Keratinocyte (primary cell): Measurements from ENCODE around the gene MTA2. TPM values are rescaled to one million over a fixed set of nuclear protein-coding genes. Genes with fewer than 3 reads are reported as not detected.
"Not testable (repeated sequence)": the region's sequence is repeated elsewhere in the genome, so short reads cannot be mapped to it uniquely, and the experiment has no call there.

Source experiments
- DNase-seq: peaks from one replicate; pipeline ENCODE4 v3.0.0-alpha.2; 2011; ENCODE audit warnings: low read depth, missing footprints, low spot score
- FAIRE-seq: peaks from 2 replicates; lab custom pipeline; 2011; peaks lifted over from hg19 to GRCh38; lab: Jason Lieb, UNC
- H2AFZ ChIP-seq: 2 replicates; pipeline ENCODE4 v1.6.0; 2012; ENCODE audit warnings: low read length, control low read depth, inconsistent platforms; ENCODE audit not compliant: control insufficient read depth
- H3K27ac ChIP-seq: 2 replicates; pipeline ENCODE4 v1.5.1; 2011; ENCODE audit warnings: low read length; ENCODE audit not compliant: control insufficient read depth, insufficient read depth
- H3K27me3 ChIP-seq: 3 replicates; pipeline ENCODE4 v1.6.0; 2011; ENCODE audit warnings: low read length; ENCODE audit not compliant: control insufficient read depth, insufficient read depth; ENCODE audit errors: extremely low read depth
- H3K36me3 ChIP-seq, 2 experiments: 2 replicates in 1 of 2; 3 replicates in 1 of 2; pipeline ENCODE4 v1.5.1; 2011; ENCODE audit warnings: low read length in 2 of 2, mild to moderate bottlenecking in 1 of 2; ENCODE audit not compliant: control insufficient read depth in 2 of 2, insufficient read depth in 2 of 2; ENCODE audit errors: extremely low read depth in 1 of 2
- H3K4me1 ChIP-seq: 3 replicates; pipeline ENCODE4 v1.5.1; 2011; ENCODE audit warnings: low read length; ENCODE audit not compliant: control insufficient read depth, insufficient read depth; ENCODE audit errors: extremely low read depth
- H3K4me2 ChIP-seq: 3 replicates; pipeline ENCODE4 v1.6.0; 2011; ENCODE audit warnings: low read depth, low read length; ENCODE audit not compliant: control insufficient read depth, insufficient read depth; ENCODE audit errors: extremely low read depth
- H3K4me3 ChIP-seq, 3 experiments: fragments of 200-600 bp in 1 of 3; sonication (generic) in 1 of 3; 2 replicates in 2 of 3; 3 replicates in 1 of 3; pipeline ENCODE4 v1.5.1; 2011 to 2016; ENCODE audit warnings: low read length in 3 of 3, mild to moderate bottlenecking in 3 of 3, control low read depth in 2 of 3, inconsistent platforms in 1 of 3, low read depth in 1 of 3, mixed read lengths in 1 of 3, mixed run types in 1 of 3, moderate library complexity in 1 of 3; ENCODE audit not compliant: control insufficient read depth in 2 of 3, insufficient read depth in 2 of 3; ENCODE audit errors: extremely low read depth in 1 of 3
- H3K79me2 ChIP-seq: 2 replicates; pipeline ENCODE4 v1.6.0; 2012; ENCODE audit warnings: low read length; ENCODE audit not compliant: control insufficient read depth, insufficient read depth
- H3K9ac ChIP-seq: 3 replicates; pipeline ENCODE4 v1.6.0; 2011; ENCODE audit warnings: low read length; ENCODE audit not compliant: control insufficient read depth, insufficient read depth; ENCODE audit errors: extremely low read depth
- H3K9me1 ChIP-seq: 3 replicates; pipeline ENCODE4 v1.6.0; 2011; ENCODE audit warnings: low read length; ENCODE audit not compliant: control insufficient read depth, insufficient read depth; ENCODE audit errors: extremely low read depth
- H3K9me3 ChIP-seq: 2 replicates; pipeline ENCODE4 v1.5.1; 2012; ENCODE audit warnings: low read depth, low read length; ENCODE audit not compliant: control insufficient read depth
- H4K20me1 ChIP-seq: 3 replicates; pipeline ENCODE4 v1.6.0; 2011; ENCODE audit warnings: low read length; ENCODE audit not compliant: control insufficient read depth, insufficient read depth; ENCODE audit errors: extremely low read depth
- CTCF ChIP-seq, 3 experiments: IDR thresholded peaks in 1 of 3; conservative IDR thresholded peaks in 1 of 3; optimal IDR thresholded peaks in 1 of 3; 2 replicates in 2 of 3; 3 replicates in 1 of 3; pipeline versions ENCODE3 to v1.5.1; 2011; ENCODE audit warnings: low read length in 3 of 3, mild to moderate bottlenecking in 3 of 3, moderate library complexity in 2 of 3, control low read depth in 1 of 3, inconsistent platforms in 1 of 3; ENCODE audit not compliant: insufficient read depth in 2 of 3; ENCODE audit errors: extremely low read depth in 1 of 3
- EZH2 ChIP-seq: IDR thresholded peaks from one replicate; pipeline ENCODE4 v1.6.1; 2012; ENCODE audit warnings: inconsistent platforms, mild to moderate bottlenecking, low read length, moderate library complexity
- dilution Hi-C: fragments of 300-500 bp; cut with MboI; formaldehyde crosslinking; loops from one replicate; pipeline ENCODE4 v1.7.0; 2020; ENCODE audit warnings: low sequenced_read_pairs; ENCODE audit not compliant: extremely low pct_ligation_motif_present
- polyA plus RNA-seq, 5 experiments: library from polyadenylated mRNA; depleted of rRNA in 3 of 5; stranded (reverse) in 3 of 5; stranded (forward) in 1 of 5; unstranded in 1 of 5; fragments of >200 nt; gene quantifications; 1 replicate in 1 of 5; 2 replicates in 3 of 5; 3 replicates in 1 of 5; pipeline versions ENCODE4 v1.2.1 to v1.2.3, GENCODE V29; 2011 to 2012; ENCODE audit warnings: missing spikeins in 2 of 5, low read depth in 1 of 5, low replicate concordance in 1 of 5

MTA2 gene
- polyA plus RNA-seq, 1 donor (not counting 4 experiments of a cell fraction or from before 2014, with no cell fraction given): 39.7 TPM

- Histone ChIP-seq H3K36me3 (peaks cover 11 to 24% of the 10 kb centered on the region in 2 experiments), H3K79me2 (no peaks in the 10 kb centered on the region), H3K27ac (peak overlapping the region; percentile 95), H3K9me1 (no peaks in the 10 kb centered on the region), H3K4me1 (peaks cover 25% of the 10 kb centered on the region), H2AFZ (no peak overlapping the region), H3K27me3 (no peaks in the 10 kb centered on the region), H3K4me2 (peak overlapping the region; percentile 86), H3K9ac (peak overlapping the region; percentile 85), H3K4me3 (peak overlapping the region; percentile 58 to 92 (median 83)), H4K20me1 (no peaks in the 10 kb centered on the region), H3K9me3 (no peaks in the 10 kb centered on the region)
- no peak for DNase-seq
- FAIRE-seq: no peak
- TF ChIP-seq EZH2 (no peak), CTCF (optimal IDR thresholded peaks at IDR 0.05 in 1 of 3, IDR thresholded peaks at IDR 0.05 in 1 of 3, conservative IDR thresholded peaks at IDR 0.05 in 1 of 3; ENCODE audit: extremely low read depth in 1 of 3, insufficient read depth in 2 of 3, low read length in 3 of 3) (no peak)
- dilution Hi-C loops: no loop called here
These were observed 19.4 kb upstream of the MTA2 start for GRCh38 chr11:62621027-62621566.

- H3K79me2 ChIP-seq, H3K27ac ChIP-seq, H3K9ac ChIP-seq, H4K20me1 ChIP-seq, H3K9me1 ChIP-seq, H3K27me3 ChIP-seq, H3K4me3 ChIP-seq, dilution Hi-C loops, H3K9me3 ChIP-seq, FAIRE-seq, DNase-seq, H2AFZ ChIP-seq, H3K4me2 ChIP-seq: not testable (repeated sequence)
- Histone ChIP-seq H3K4me1 (peaks cover 33% of the 10 kb centered on the region), H3K36me3 (peaks cover 8 to 11% of the 10 kb centered on the region in 2 experiments)
These were observed 15.3 kb upstream of the MTA2 start for GRCh38 chr11:62616957-62617356.

- H3K4me3 ChIP-seq: no peak overlapping the region
- no peak overlapping the region for H2AFZ ChIP-seq
- H3K27me3 ChIP-seq: no peaks in the 10 kb centered on the region
- H3K9ac ChIP-seq: no peak overlapping the region
- TF ChIP-seq CTCF (optimal IDR thresholded peaks at IDR 0.05 in 1 of 3, IDR thresholded peaks at IDR 0.05 in 1 of 3, conservative IDR thresholded peaks at IDR 0.05 in 1 of 3; ENCODE audit: extremely low read depth in 1 of 3, insufficient read depth in 2 of 3, low read length in 3 of 3): no peak
- no peak for TF ChIP-seq EZH2
- no peak overlapping the region for H3K4me2 ChIP-seq
- no peaks in the 10 kb centered on the region for H3K9me3 ChIP-seq
- FAIRE-seq (no peak), DNase-seq (no peak)
- H3K27ac ChIP-seq: no peak overlapping the region
- H3K9me1 ChIP-seq: no peaks in the 10 kb centered on the region
- dilution Hi-C loops: no loop called here
- H3K4me1 ChIP-seq: peaks cover 33% of the 10 kb centered on the region
- H4K20me1 ChIP-seq: no peaks in the 10 kb centered on the region
- no peaks in the 10 kb centered on the region for H3K79me2 ChIP-seq
- H3K36me3 ChIP-seq: peaks cover 8 to 13% of the 10 kb centered on the region in 2 experiments
These were observed 13.9 kb upstream of the MTA2 start for GRCh38 chr11:62615521-62615920.
